HPDE6-E6E7 (cell line): ENCODE results near the gene DDC.
A peak's percentile ranks its signal among the peaks of the same experiment; 100 is the strongest.

Experiments
- DNase-seq: peaks from one replicate; pipeline ENCODE4 v3.0.0; 2011; ENCODE audit warnings: missing footprints; ENCODE audit errors: extremely low spot score

The DDC gene, protein sequence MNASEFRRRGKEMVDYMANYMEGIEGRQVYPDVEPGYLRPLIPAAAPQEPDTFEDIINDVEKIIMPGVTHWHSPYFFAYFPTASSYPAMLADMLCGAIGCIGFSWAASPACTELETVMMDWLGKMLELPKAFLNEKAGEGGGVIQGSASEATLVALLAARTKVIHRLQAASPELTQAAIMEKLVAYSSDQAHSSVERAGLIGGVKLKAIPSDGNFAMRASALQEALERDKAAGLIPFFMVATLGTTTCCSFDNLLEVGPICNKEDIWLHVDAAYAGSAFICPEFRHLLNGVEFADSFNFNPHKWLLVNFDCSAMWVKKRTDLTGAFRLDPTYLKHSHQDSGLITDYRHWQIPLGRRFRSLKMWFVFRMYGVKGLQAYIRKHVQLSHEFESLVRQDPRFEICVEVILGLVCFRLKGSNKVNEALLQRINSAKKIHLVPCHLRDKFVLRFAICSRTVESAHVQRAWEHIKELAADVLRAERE

DNA sequence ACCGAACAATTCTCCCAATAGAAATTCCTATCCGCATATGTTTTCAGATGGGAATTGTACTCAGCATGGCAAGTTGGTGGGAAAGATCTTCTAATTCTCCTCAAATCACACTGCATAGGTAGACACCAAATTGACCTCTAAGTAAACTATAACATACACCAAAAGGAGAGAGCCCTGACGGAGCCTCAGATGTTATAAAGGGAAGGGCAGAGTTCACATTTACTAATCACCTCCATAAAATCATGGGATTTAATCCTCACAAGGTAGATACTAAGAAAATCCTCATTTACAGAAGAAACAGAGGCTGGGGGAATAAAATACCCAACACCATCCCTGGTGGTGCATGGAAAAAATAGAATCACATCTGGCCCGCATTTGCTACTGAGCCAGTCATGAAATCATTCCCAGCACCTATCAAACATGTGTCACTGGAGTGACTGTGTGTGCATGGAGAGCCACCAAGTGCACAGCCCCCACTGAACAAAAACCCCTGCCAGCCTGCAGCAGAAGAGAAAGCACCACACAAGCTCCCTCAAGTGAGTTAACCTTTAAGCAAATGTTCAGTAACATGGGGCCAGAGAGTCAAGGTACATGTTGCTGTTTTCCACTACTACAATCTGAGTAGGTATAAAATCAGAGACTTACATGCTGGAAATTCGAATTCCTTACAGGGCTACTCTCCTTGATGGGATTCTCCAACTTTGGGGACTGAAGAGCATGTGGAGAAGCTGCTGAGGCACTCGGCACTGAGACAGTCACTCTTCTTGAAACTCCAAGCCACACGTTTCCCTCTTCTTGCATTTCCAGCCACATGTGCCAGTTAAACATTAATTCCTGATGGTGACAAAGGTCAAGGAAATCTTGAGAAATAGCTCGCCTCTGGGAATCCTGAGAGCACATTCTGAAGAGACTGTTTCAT, at the start of gene DDC:
Gene DDC, minus strand, starts transcription at position 766 of the 919 bp plus-strand sequence. CDS start 21,320 bp downstream, outside the sequence.
- DNase-seq, result no peak

DNA sequence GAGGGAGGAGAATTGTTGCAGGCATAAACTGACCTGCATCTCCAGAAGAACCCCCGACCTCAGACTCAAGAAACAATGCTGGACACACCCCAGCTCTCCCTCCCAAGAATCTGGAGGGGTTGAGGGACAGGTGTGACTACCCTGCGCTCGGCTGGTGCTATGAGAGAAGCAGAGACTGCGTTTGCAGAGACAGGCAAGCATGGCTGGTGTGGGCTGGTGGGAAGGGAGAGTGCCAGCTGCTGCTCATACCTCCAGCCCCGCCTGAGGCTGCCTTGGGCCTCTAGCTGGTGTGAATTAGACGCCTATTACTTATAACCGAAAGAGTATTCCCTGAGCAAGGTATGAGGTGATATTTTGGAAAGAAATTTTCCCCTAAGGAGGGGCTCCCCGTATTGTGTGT, 48.3 kb upstream of the DDC start:
- no peak for DNase-seq

DNA sequence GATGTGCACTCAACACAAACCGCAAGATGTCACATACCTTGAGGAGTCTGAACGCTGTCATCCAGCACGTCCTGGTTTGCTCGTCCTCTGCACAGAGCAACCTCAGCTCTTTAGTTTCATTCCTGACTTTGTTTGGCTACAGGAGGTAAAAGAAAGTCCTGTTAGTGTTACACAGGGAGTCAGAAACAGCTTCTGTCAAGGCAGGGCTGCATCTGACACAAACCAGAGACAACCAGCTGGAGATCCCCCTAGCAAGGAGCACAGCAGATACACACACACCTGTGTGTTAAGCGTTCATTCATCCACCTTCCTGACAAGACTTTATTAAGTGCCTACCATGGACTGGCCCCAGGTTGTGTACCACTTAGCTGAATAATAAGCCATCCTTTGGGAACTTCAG, 47.5 kb upstream of the DDC start:
- DNase-seq, result no peak

DNA sequence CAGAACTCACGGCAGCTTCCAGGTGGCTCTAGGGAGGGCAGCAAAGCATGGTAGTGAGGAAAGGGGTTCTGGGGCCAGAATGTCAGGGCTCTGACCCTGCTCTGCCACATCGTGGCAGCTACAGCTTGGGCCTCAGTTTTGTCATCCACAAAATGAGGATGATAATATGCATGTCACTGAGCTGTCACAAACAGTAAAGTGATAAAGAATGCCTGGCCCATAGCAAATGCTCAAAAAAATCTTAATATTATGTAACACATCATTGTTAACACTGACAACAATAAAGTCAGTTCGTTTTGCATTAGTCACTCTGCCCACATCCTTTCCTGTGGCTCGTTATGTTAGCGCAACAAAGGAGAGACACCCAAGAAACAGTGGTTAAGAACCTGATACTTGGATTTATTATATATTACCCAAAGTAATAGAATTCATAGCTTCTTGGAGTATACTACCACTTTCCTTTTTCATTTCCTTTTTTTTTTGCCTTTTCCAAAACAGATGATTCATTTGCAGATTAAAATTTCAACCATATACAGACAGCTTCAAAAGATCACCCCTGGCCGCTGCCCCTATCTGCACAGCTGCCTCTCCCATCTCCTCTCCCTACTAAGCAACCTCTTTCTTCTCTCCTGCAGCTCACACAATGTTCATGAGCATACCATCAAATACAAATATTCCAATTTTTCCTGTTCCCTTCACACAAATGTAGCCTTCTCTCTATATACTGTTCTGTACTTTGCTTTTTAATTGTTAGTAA, 45.5 kb upstream of the DDC start:
- DNase-seq, result peak; percentile 15

DNA sequence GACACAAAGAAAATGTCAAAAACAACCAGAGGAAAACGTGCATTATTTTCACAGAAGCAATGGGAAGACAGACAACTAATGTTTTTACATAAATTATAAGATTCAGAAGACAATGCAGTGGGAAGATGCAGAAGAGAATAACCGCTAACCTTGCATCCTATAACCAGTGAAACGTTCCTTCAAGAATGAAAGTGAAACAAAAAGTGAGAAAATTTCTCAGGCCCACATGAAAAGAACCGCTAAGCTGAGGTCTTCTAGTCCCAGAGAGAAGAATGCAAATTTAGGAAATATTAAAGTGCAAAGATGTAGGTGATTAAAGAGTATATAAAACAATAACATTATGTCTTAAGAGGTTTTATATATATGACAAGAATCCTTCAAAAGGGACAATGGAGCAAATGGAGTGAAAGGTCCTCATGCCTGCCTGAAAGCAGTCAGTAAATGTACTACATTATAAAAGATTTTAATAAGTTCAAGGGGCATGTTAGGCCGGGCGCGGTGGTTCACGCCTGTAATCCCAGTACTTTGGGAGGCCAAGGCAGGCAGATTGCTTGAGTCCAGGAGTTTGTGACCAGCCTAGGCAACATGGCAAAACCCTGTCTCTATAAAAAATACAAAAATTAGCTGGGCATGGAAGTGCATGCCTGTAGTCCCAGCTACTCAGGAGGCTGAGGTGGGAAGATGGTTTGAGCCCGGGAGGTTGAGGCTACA, 43.1 kb upstream of the DDC start:
- DNase-seq, result no peak

DNA sequence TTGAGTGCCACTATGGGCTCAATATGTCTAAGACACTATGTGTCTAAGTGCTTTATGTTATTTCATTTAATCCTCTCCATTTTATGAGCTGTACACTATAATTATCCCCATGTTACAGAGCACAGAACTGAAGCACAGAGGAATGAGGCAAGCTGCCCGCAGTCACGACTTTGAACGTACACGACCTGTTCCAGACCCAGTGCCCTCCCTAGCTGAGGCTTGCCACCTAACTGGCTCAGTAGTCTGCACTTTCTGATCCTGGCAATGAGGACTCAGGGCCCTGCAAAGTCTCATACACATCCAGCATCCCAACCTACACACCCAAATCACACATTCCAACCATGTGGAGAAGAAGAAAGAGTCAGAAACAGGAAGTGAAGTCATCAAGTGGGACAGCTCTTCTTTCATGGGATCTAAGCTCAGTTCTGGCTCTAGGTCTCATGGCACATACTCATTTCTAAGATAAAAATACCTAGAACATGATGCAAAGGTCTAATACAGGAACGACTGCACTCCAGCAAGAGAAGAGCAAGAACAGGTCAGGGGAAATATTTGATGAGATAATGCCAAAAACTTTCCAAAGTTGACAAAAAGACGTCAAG, 42.4 kb upstream of the DDC start:
- DNase-seq, result no peak

DNA sequence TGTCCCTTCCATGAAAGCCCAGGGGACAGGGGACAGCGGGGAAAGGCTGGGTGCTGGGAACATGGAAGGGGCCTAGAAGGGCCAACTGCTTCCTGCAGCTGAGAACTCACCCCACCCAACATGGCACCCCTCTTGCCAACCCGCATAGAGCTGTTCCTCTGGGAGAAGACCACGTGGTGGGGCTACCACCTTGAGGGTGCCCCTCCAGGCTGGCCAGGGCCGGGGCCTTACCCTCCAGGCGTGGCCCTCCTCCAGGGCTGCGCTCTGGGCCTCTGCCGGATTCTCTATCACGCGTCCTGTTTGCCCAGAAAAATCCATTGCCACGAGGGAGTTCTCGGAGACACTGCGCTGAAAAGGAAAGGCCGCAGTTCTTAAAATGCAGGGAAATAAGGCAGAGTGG, 39.9 kb upstream of the DDC start:
- DNase-seq, result no peak

DNA sequence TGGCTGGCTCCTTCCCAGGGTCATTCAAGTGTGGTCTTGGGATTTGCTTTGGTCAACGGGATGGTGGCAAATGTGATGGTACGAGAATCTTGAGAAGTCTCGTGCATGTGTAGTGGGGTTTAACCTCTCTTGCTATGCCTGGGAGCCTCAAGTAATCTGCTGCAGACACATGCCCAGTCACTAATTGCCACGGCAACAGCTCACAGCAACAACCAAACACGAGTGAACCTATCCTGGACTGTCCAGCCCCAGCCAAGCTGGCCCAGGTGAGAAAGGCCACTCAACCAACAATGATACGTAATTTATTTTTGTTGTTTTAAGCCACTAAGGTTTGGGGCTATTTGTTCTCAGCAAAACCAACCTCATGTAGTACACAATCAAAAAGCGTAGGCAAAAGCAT, 38.1 kb upstream of the DDC start:
- DNase-seq, result no peak

DNA sequence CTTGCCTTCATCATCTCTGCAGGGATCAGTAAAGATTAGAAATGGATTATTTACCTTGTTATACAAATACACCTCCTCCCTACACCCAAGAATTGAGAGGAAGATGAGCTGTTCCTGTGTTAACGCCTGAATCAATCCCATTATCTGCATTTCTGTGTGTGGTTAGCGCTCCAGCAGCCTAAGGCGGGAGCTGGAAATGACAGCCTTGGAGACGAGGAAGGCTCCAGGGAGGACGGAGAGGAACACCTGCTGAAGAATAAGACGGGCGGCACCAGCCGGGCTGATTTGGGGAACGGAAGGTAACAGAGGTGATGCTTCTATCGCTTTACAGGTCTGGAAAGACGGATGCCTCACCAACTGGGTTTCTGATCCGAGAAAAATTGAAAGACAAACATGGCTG, 34.2 kb upstream of the DDC start:
- no peak for DNase-seq

DNA sequence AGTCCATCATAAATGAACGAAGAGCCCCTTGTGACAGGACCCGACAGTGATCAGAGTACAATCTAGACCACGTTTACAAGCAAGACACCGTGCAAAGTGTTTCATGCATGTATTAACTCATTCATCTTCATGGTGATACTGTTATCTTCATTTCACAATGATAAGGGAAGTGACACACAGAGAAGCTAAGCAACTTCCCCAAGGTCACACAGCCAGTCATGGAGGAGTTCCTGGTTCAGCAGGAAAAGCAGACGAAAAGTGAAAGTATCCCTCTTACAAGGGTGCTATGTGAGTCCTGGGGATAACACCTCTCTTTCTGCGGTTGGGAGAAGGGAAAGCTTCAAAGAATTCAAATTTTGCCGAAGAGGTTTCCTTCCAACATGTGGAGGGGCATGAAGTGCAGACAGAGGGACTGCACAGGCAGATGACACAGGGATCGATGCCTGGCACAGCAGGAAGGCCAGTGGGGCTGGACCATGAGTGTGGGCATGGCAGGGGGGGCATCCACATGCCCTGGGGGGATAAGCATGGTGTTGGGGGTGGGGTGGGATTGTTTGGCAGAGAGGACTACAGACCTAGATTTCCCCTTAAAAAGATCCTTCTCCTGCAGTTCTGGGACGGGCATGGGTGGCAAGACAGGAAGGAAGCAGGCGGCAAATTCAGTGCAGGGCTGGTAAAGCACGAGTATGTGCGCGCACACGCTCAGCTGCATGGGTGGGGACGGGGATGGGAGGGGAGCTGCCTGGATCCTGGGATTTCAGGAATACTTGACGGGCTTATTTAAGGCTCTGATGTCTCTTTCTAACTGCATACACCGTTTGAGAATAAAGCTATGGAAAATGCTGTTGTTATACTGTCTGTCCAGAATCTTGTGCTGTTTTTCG, 33.5 kb upstream of the DDC start:
- no peak for DNase-seq

DNA sequence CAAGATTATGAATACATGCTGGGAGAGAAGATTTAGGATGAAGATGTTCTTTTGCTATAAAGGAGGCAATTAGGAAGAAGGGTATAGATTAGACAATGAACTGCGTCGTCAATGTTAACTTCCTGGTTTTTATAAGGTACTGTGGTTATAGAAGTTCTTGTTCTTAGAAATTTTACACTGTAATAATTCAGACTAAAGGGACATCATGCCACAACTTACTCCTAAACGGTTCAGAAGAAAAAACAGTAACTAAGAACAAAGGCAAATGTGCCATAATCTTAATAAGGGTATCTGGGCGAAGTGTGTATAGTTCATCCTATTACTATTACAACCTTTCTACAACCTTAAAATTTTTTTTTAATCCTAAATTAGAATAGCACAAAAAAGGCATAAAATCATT, 31.3 kb upstream of the DDC start:
- DNase-seq, result no peak

DNA sequence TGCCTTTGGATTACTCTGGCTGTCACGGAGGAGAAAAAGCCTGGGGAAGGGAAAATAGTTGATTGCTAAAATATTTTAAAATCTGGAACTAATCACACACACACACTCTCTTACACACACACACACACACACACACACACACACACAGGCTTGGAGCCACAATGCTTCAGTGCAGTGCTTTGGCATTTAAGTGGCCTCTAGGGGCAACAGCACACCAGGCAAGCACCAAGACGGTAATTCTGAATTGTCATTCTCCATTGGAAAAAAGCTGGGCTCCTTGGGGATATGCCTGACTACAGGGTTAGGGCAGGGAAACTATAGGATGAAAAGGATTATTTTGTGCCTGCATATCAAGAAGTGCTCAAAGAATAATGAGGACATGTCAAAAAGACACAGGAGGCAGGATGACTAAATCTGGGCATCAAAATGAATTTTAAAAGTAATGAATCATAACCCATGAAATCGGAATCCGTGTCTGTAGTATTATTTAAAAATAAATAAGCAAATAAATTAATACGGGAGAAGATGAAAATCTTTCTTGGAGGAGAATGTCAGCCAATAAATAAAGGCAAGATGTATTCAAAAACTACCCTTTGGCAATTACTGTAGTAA, 30.4 kb upstream of the DDC start:
- DNase-seq, result peak; percentile 17

DNA sequence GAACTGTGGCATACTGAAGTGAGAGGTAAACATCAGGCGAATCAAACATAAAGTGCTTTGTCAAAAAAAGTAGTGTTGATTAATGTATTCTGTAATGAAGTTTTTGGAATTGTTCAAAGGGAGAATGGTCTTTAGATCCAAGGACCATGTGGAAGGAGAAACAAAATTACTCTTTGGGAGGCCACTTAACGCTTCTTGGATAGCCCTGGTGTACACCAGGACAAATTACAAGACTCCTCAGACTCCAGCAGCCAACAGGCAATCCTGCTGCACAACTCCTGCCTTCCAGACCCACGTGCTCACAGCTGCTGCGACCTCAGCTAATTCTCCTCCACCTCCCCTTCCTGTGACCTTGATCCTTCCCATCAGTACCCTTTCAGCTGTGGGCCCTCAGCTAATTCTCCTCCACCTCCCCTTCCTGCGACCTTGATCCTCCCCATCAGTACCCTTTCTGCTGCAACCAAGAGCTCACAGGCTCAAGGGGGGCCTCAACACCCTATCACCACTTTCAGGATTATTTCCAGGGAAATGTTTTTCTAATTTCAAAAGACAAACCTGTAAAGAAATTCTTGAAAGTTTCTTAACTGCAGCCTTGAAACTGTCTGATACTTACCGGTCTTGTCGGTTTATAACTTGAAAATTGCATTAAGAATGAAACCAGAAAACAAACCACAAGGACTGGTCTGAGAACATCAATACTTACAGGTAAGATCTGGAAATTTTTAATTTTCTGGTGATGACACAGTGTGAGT, 29.7 kb upstream of the DDC start:
- DNase-seq, result no peak

DNA sequence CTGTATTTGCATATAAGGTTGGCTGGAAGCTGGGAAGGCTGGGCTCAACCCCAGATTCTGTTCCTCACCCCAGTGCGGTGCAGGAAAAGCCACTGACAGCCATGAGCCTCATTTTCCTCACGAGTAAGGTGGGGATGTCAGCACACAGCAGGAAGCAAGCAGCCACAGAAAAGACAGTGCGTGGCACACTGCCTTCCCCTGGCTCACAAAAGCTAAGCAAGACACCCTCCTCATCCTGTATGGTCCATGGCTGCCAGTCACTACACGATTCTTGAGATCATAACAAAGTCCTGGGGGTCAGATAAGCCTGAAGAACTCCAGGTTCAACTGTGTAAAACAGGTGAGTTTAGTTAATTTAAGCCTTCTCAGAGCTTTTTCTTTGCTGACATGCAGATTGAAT, 28.9 kb upstream of the DDC start:
- DNase-seq, result no peak

DNA sequence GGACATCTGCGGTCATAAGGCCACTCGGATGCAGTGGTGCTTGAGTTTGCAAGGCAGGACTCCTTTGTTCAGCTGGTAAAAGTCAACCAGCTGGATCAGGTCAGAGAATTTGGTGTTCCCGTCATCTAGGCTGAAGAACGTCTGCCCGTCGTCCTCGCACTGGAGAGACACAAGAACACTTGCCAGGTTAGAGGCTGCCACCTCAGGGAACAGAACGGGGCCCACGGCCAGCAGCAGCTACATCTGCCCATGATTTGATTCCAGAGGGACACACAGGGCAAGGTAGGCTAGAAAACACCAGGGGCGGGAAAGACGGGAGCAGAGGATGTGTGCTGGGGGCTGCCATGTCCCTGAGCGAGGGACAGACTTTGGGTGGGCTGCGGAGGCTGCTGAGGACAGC, 27.7 kb upstream of the DDC start:
- DNase-seq, result no peak

DNA sequence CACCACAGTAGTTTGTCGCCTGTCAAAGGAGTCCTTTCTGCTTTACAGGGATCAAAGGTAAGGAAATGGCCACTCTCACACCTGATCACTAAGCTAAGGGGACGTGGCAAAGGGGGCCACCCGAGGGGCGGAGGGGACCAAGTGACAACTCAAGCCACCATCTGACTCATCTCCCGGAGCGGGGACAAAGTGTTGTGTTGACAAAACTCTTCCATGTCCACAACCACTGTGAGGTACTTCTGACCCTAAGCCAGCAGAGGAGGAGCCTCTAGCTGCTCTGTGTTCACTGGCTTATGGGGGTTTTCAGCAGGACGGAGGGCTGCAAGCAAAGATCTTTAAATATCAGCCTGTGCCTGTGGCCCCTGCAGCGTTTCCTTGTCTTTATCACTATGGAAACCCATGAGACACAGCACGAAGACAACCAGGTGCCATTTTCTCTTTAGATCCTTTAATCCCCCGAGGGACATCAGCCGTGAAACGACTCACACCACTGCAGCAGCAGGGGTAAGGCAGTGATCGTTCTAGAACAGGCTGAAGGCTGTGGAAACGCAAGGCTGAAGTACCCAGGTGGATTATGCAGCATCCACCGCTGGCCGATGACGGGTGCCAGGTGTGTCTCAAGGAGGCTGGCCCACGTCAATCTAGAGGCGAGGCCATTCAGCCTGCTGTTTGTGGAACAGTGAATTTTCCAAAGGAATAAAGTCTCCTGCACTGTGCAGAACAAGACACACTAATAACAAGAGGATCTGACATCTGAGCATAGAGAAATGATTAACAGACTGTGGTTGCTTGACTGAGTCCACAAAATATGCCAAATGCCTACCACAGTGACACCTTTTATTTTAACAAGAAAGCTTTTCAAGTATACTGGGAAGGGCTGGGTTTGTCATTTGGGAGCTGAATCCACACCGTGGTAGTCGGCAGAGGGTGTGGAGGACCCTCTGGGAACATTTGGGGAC, 26.6 kb upstream of the DDC start:
- DNase-seq, result no peak

DNA sequence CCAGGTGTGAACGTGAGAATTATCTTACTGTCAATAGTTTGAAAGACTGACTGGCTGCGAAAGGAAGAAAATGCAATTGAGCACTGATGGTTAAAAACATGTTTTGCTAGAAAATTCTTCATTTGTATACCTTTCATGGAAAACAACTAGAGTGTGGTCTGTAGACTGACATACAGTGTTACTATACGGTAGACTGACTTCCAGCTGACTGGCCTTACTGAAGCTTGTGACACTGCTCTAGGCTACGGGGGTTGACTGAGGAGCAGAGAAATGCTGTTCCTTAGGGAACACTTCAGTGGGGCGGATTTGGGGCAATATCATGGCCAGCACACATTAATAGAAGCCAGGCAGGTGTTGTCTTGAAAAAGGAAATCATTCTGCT, 25.9 kb upstream of the DDC start:
- no peak for DNase-seq

DNA sequence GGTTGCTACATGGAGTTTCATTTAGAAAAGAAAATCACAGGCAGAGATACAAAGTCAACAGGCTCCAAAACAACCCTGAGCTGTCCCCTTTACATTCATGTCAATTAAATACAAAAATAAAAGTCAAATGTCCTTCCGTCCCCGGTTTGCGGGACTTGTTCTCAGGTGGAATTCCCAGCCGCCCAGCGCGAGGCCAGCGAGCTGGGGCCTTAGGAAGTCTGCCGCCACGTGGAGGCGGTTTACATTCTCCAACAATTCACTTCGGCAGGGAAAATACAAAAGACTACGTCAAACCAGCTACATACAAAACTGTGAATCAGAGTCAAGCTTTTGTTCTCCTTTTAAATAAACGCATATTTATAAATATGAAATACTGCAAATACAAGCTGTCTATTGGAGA, 25.3 kb upstream of the DDC start:
- no peak for DNase-seq
